ENCODE data around the gene SLC38A3. TPM values are rescaled to one million over a fixed set of nuclear protein-coding genes. Genes with fewer than 3 reads are reported as not detected.
A peak's percentile ranks its signal among the peaks of the same experiment; 100 is the strongest.
"Not testable (repeated sequence)": the region's sequence is repeated elsewhere in the genome, so short reads cannot be mapped to it uniquely, and the experiment has no call there.

SLC38A3 gene
- total RNA-seq, 1 donor from 2014 or later, result 1.2 TPM

DNA sequence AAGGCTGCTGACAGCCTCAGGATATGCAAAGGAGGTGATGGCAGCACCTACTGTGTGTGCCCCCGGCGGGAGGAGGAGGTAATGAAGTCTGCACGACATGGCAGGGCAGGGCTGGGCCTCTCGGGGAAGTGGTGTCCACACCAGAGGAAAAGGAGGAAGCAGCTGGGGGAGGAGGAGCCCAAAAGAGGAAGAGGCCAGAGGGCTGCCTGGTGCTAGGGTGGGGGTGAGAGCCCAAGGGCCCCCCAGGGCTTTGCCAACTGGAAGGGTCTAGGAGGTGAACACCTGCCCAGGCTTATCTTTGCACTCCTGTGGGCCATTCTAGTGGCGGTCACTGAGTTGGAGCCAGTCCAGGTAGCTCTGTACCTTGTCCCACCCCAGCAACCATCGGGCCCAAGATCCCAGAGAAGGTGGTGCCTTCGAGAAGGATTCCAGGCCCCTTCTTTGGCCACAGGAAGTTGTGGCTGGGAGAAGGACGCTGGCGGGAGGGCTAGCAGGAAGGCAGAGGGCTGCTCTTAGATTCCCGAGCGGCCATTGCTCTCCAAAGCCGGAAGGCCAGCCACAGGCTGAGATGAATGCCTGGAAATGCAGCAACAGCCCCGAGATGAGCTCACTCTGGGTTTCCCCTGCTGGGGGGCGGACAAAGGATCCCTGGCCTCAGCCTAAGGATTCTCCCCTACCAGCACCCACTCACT, 37.9 kb downstream of the SLC38A3 start:
- Mint-ChIP-seq H3K4me1 (ENCODE audit: low read depth) (peaks cover 81% of the 10 kb centered on the region), H3K36me3 (ENCODE audit: low read depth) (peaks cover 3% of the 10 kb centered on the region), H3K9me3 (ENCODE audit: low read depth) (no peaks in the 10 kb centered on the region), H3K4me3 (ENCODE audit: unreplicated experiment) (no peak overlapping the region), H3K27me3 (ENCODE audit: low read depth) (no peaks in the 10 kb centered on the region), H3K27ac (ENCODE audit: unreplicated experiment) (peak overlapping the region; percentile 84)
- TF ChIP-seq, protein P1, sequence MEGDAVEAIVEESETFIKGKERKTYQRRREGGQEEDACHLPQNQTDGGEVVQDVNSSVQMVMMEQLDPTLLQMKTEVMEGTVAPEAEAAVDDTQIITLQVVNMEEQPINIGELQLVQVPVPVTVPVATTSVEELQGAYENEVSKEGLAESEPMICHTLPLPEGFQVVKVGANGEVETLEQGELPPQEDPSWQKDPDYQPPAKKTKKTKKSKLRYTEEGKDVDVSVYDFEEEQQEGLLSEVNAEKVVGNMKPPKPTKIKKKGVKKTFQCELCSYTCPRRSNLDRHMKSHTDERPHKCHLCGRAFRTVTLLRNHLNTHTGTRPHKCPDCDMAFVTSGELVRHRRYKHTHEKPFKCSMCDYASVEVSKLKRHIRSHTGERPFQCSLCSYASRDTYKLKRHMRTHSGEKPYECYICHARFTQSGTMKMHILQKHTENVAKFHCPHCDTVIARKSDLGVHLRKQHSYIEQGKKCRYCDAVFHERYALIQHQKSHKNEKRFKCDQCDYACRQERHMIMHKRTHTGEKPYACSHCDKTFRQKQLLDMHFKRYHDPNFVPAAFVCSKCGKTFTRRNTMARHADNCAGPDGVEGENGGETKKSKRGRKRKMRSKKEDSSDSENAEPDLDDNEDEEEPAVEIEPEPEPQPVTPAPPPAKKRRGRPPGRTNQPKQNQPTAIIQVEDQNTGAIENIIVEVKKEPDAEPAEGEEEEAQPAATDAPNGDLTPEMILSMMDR (IDR thresholded peaks at IDR 0.05), result no peak
- no peak for DNase-seq (ENCODE audit: low spot score)

DNA sequence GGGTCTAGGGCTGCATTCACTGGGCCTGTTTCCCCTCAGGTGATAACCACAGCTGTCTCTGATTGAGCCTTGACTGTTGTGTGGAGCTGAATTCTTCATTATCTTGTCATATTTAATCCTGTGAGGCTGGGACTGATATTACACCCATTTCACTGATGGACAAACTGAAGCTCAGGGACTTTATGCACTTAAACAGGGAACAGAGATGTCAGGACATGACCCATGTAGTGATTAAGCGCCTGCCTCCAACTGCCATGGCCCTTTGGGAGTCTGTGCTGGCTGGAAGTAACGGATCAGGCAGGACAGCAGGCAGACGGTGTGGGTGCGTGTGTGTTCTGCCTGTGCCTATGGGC, 38.4 kb downstream of the SLC38A3 start:
- Mint-ChIP-seq H3K9me3 (ENCODE audit: low read depth) (no peaks in the 10 kb centered on the region), H3K27ac (ENCODE audit: unreplicated experiment) (peak overlapping the region; percentile 84), H3K4me1 (ENCODE audit: low read depth) (peaks cover 81% of the 10 kb centered on the region), H3K36me3 (ENCODE audit: low read depth) (peaks cover 3% of the 10 kb centered on the region), H3K4me3 (ENCODE audit: unreplicated experiment) (no peak overlapping the region), H3K27me3 (ENCODE audit: low read depth) (no peaks in the 10 kb centered on the region)
- DNase-seq (ENCODE audit: low spot score), result no peak
- TF ChIP-seq, protein P1 (IDR thresholded peaks at IDR 0.05), result no peak

DNA sequence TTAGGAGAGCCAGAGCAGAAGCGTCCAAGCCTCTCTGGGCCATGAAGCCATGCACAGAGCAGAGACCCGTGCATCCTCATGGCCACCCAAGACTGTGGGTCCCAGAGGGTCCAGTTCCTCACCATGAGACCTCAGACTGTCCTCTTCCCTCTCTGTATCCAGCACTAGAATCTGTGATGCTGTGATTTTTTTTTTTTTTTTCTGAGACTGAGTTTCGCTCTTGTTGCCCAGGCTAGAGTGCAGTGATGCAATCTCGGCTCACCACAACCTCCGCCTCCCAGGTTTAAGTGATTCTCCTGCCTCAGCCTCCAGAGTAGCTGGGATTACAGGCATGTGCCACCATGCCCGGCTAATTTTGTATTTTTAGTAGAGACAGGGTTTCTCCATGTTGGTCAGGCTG, 39.7 kb downstream of the SLC38A3 start:
- peaks cover 80% of the 10 kb centered on the region for H3K4me1 Mint-ChIP-seq (ENCODE audit: low read depth)
- not testable (repeated sequence) for H3K27me3 Mint-ChIP-seq (ENCODE audit: low read depth); H3K36me3 Mint-ChIP-seq (ENCODE audit: low read depth); H3K9me3 Mint-ChIP-seq (ENCODE audit: low read depth); DNase-seq (ENCODE audit: low spot score); H3K4me3 Mint-ChIP-seq (ENCODE audit: unreplicated experiment)
- peak overlapping the region; percentile 98 for H3K27ac Mint-ChIP-seq (ENCODE audit: unreplicated experiment)

DNA sequence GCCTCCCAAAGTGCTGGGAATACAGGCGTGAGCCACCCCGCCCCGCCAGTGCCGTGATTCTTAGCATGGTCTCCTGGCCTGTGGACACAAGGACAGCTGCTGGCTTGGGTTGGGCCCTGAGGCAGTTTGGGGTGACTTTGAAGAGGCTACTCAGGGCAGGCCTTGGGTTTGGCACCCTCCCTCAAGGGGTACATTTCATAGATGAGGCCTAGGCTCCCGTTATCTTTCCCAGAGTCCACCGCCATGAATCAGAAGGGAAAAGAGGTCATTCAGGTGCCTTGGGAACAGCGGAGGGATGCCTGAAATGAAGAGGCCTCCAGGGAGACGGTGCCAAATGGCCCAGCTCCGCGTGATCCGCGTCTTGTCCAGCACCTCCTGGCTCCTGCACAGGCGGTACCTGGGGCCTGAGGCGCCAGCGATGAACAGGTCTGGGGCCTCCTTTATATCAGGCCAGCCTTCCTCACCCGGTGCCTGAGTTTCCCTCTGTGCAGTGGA, 40.2 kb downstream of the SLC38A3 start:
- peak overlapping the region; percentile 61 for H3K4me3 Mint-ChIP-seq (ENCODE audit: unreplicated experiment)
- peak overlapping the region; percentile 98 for H3K27ac Mint-ChIP-seq (ENCODE audit: unreplicated experiment)
- no peak for DNase-seq (ENCODE audit: low spot score)
- TF ChIP-seq, protein P1 (IDR thresholded peaks at IDR 0.05), result no peak
- peaks cover 5% of the 10 kb centered on the region for H3K36me3 Mint-ChIP-seq (ENCODE audit: low read depth)
- H3K4me1 Mint-ChIP-seq (ENCODE audit: low read depth), result peaks cover 79% of the 10 kb centered on the region
- no peaks in the 10 kb centered on the region for H3K9me3 Mint-ChIP-seq (ENCODE audit: low read depth)
- H3K27me3 Mint-ChIP-seq (ENCODE audit: low read depth), result no peaks in the 10 kb centered on the region

DNA sequence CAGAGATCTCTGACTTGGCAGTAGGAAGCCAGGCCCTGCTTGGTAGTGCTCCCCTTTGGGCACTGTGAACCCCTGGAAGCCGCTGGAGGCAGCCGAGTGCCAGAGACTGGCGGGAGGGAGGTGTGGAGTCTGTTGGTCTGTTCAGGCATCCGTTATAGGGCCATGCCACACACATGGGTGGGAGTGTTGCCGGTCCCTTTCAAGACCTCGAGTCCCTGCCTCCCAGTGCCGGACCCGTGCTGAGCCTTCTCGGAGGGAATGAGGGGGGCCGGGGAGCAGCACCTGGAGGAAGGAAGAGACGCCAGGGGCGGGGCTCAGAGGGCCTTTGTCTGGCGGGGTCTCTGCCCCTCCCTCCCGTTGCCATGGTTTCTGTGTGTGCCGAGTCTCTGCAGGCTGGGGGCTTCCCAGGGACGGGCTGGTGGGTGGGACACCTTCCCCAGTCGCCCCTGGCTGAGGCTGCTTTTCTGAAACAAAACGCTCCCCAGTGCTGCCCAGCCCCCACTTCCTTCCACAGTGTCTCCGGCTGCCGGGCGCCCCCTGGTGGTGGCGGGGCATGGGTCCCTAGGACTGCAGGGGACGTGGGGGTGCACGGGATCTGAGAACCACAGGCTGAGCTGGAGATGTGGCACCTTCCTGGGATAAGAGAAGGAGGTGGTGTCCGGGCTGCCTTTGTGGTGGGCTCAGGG, 40.9 kb downstream of the SLC38A3 start:
- H3K4me3 Mint-ChIP-seq (ENCODE audit: unreplicated experiment), result peak overlapping the region; percentile 61
- H3K27me3 Mint-ChIP-seq (ENCODE audit: low read depth), result no peaks in the 10 kb centered on the region
- H3K27ac Mint-ChIP-seq (ENCODE audit: unreplicated experiment), result peak overlapping the region; percentile 98
- peak; percentile 96 for DNase-seq (ENCODE audit: low spot score)
- H3K4me1 Mint-ChIP-seq (ENCODE audit: low read depth), result peaks cover 83% of the 10 kb centered on the region
- no peaks in the 10 kb centered on the region for H3K9me3 Mint-ChIP-seq (ENCODE audit: low read depth)
- TF ChIP-seq, protein P1 (IDR thresholded peaks at IDR 0.05), result peak; percentile 100
- H3K36me3 Mint-ChIP-seq (ENCODE audit: low read depth), result peaks cover 5% of the 10 kb centered on the region
